ENCODE results near the gene NLRP1. TPM values are rescaled to one million over a fixed set of nuclear protein-coding genes. Genes with fewer than 3 reads are reported as not detected.
A peak's percentile ranks its signal among the peaks of the same experiment; 100 is the strongest.

NLRP1 gene
- total and polyA plus RNA-seq, 2 of the 13 experiments (the other 11 are each of a cell fraction or from before 2014, with no cell fraction given), result 3.4 to 3.7 TPM

GRCh38 chr17:5516060-5516792 lies 68.1 kb downstream of the NLRP1 start (continued):
- TF ChIP-seq ZNF652 (CRISPR knock-in tag; IDR thresholded peaks at IDR 0.05; ENCODE audit: borderline replicate concordance, low read depth) (no peak), PAX8 (CRISPR knock-in tag; IDR thresholded peaks at IDR 0.05; ENCODE audit: borderline replicate concordance) (no peak), SSRP1 (CRISPR knock-in tag; IDR thresholded peaks at IDR 0.05) (no peak), CBX2 (IDR thresholded peaks at IDR 0.05; ENCODE audit: low read depth, low read length) (no peak), CBX2 (CRISPR knock-in tag; IDR thresholded peaks at IDR 0.05; ENCODE audit: low read depth) (no peak), ZNF615 (CRISPR knock-in tag; IDR thresholded peaks at IDR 0.05; ENCODE audit: borderline replicate concordance) (no peak), ZNF343 (CRISPR knock-in tag; IDR thresholded peaks at IDR 0.05) (no peak), ZNF781 (CRISPR knock-in tag; IDR thresholded peaks at IDR 0.05; ENCODE audit: borderline replicate concordance, not compliant biosample characterization) (no peak), HOXA9 (CRISPR knock-in tag; IDR thresholded peaks at IDR 0.05; ENCODE audit: borderline replicate concordance) (no peak), POGZ (CRISPR knock-in tag; IDR thresholded peaks at IDR 0.05) (no peak), SUZ12 (IDR thresholded peaks at IDR 0.05; ENCODE audit: low read depth, low read length) (no peak), ZNF407 (CRISPR knock-in tag; IDR thresholded peaks at IDR 0.05; ENCODE audit: not compliant biosample characterization) (no peak), ZNF282 (IDR thresholded peaks at IDR 0.05; ENCODE audit: partially characterized antibody) (no peak), HDAC1 (CRISPR knock-in tag; IDR thresholded peaks at IDR 0.05) (peak; percentile 73), EP300 (IDR thresholded peaks at IDR 0.05; ENCODE audit: low read depth in 2 of 2, low read length in 2 of 2) (peak; percentile 15 to 61; a peak in 2 of 4 replicates), EP300 (CRISPR knock-in tag; IDR thresholded peaks at IDR 0.05; ENCODE audit: borderline replicate concordance) (0 out of 2 replicates have a peak, but pooled peaks have one; percentile 29), NKX3-1 (CRISPR knock-in tag; IDR thresholded peaks at IDR 0.05) (no peak), SKI (IDR thresholded peaks at IDR 0.05; ENCODE audit: partially characterized antibody) (peak; percentile 74), NFE2L1 (CRISPR knock-in tag; IDR thresholded peaks at IDR 0.05; ENCODE audit: borderline replicate concordance) (no peak), ZNF550 (CRISPR knock-in tag; IDR thresholded peaks at IDR 0.05; ENCODE audit: borderline replicate concordance) (no peak), TFDP2 (CRISPR knock-in tag; IDR thresholded peaks at IDR 0.05) (no peak)

Measured in HepG2 (cell line).